ENCODE measurements around the gene DLG2. TPM values are rescaled to one million over a fixed set of nuclear protein-coding genes. Genes with fewer than 3 reads are reported as not detected.

DLG2 gene
- total and polyA plus RNA-seq, 2 of the 4 experiments (the other 2 are of a cell fraction) = 0.31 to 0.36 TPM

DNA sequence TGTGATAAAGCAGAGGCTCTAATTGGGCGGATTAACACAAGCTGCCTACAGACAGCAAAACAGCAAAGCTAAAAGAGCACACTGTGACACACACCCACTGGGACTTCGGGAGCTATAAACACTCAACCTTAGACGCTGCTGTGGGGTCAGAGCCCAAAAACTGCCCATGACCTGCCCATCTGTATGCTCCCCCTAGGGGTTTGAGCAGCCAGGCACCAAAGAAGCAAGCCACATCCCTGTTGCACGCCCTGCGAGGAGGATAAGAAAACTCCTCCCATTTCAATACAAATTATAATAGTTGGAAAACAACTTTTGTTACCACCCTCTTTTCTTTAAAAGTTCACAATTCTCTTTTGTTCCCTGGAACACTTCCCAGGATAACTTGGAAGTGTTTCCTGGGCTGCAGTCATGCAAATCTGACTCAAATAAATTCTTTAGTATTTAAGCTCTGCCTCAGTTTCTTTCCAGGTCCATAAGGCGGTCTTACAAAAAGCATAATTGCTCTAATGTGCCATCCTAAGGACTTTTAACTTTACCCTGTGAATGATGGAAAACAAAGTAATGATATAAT is 86.4 kb downstream of the DLG2 start:
- Histone ChIP-seq H4K8ac (ENCODE audit: low read depth in 2 of 2, low read length in 2 of 2) (no peak overlapping the region), H3K9ac (ENCODE audit: low read depth, low read length) (no peak overlapping the region), H3K27me3 (ENCODE audit: control insufficient read depth, insufficient read depth, low read length) (no peaks in the 10 kb centered on the region), H2BK120ac (ENCODE audit: low read depth, low read length) (no peak overlapping the region), H2AK9ac (replicated peaks; ENCODE audit: low read depth, low read length, poor library complexity) (no peak overlapping the region), H3K9me3 (ENCODE audit: control insufficient read depth, insufficient read depth, low read length) (no peaks in the 10 kb centered on the region), H3K36me3 (ENCODE audit: control insufficient read depth, insufficient read depth, low read length) (no peaks in the 10 kb centered on the region), H3K56ac (ENCODE audit: extremely low read depth, insufficient read depth, low read length) (no peak overlapping the region), H3K18ac (ENCODE audit: low read depth, low read length) (no peak overlapping the region), H4K5ac (ENCODE audit: low read depth, low read length) (no peak overlapping the region), H3K27ac (ENCODE audit: insufficient read depth, low read length) (no peak overlapping the region), H4K91ac (ENCODE audit: insufficient read depth, low read depth, low read length) (no peak overlapping the region), H2BK5ac (ENCODE audit: low read depth, low read length, poor library complexity, severe bottlenecking) (no peak overlapping the region), H2AFZ (replicated peaks; ENCODE audit: low read length, poor library complexity) (no peak overlapping the region), H3K79me1 (ENCODE audit: low read depth in 1 of 2, low read length in 2 of 2) (no peaks in the 10 kb centered on the region), H2BK20ac (ENCODE audit: low read depth, low read length) (no peak overlapping the region), H3K4me1 (ENCODE audit: control insufficient read depth, insufficient read depth, low read length) (no peaks in the 10 kb centered on the region), H3K4me2 (ENCODE audit: low read depth, low read length) (no peak overlapping the region), H3K4me3 (ENCODE audit: insufficient read depth, low read depth, low read length) (no peak overlapping the region), H2AK5ac (ENCODE audit: low read depth, low read length) (no peak overlapping the region), H3K9me1 (ENCODE audit: insufficient read depth, low read length) (no peaks in the 10 kb centered on the region), H3K4ac (ENCODE audit: low read depth, low read length) (no peak overlapping the region), H2BK15ac (ENCODE audit: low read depth, low read length) (no peak overlapping the region), H3K14ac (replicated peaks; ENCODE audit: low read depth, low read length) (no peak overlapping the region), H4K20me1 (ENCODE audit: insufficient read depth, low read length) (no peaks in the 10 kb centered on the region), H3K23ac (ENCODE audit: low read depth, low read length) (no peak overlapping the region)
- ChIA-PET CTCF (interaction anchor here (1.0 kb wide), 1 partner anchor 245 kb away, joined by 3 read pairs; no protein-coding TSS in a partner anchor), POLR2A (ENCODE audit: unreplicated experiment) (no interaction called here)
- DNase-seq = no peak
- WGBS, 2 experiments (ENCODE audit: extremely low coverage in 2 of 2, insufficient read length in 1 of 2) = 40% methylated on average over 1 of the region's 6 CpGs; no CpG with 5 or more reads in 1 of the 2 experiments
- BruUV-seq (replicated peaks) = no TSS peak
- ATAC-seq (ENCODE audit: low read depth) = no peak
- TF ChIP-seq, protein P1, sequence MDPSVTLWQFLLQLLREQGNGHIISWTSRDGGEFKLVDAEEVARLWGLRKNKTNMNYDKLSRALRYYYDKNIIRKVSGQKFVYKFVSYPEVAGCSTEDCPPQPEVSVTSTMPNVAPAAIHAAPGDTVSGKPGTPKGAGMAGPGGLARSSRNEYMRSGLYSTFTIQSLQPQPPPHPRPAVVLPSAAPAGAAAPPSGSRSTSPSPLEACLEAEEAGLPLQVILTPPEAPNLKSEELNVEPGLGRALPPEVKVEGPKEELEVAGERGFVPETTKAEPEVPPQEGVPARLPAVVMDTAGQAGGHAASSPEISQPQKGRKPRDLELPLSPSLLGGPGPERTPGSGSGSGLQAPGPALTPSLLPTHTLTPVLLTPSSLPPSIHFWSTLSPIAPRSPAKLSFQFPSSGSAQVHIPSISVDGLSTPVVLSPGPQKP (IDR thresholded peaks at IDR 0.05; ENCODE audit: borderline replicate concordance, low read depth, low read length) = no peak
- TF ChIP-seq BHLHE40 (IDR thresholded peaks at IDR 0.05; ENCODE audit: low read depth, low read length) (no peak), CHD1 (IDR thresholded peaks at IDR 0.05; ENCODE audit: low read depth, low read length) (no peak), RFX5 (IDR thresholded peaks at IDR 0.05; ENCODE audit: low read depth, low read length) (no peak), RCOR1 (IDR thresholded peaks at IDR 0.05; ENCODE audit: insufficient replicate concordance, low read length) (no peak), CEBPB (IDR thresholded peaks at IDR 0.05; ENCODE audit: low read depth, low read length) (no peak), POLR2A (IDR thresholded peaks at IDR 0.05; ENCODE audit: low read depth, low read length) (no peak), NFE2L2 (IDR thresholded peaks at IDR 0.05; ENCODE audit: low read depth, low read length) (no peak), MAFK (IDR thresholded peaks at IDR 0.05; ENCODE audit: low read depth, low read length) (no peak), MXI1 (IDR thresholded peaks at IDR 0.05; ENCODE audit: borderline replicate concordance, low read depth, low read length) (no peak), RAD21 (IDR thresholded peaks at IDR 0.05; ENCODE audit: low read length) (no peak), SMC3 (IDR thresholded peaks at IDR 0.05; ENCODE audit: low read depth, low read length) (no peak), MAZ (IDR thresholded peaks at IDR 0.05; ENCODE audit: borderline replicate concordance, low read depth, low read length) (no peak), FOS (IDR thresholded peaks at IDR 0.05; ENCODE audit: low read depth, low read length) (no peak)
- TF ChIP-seq, protein P2, sequence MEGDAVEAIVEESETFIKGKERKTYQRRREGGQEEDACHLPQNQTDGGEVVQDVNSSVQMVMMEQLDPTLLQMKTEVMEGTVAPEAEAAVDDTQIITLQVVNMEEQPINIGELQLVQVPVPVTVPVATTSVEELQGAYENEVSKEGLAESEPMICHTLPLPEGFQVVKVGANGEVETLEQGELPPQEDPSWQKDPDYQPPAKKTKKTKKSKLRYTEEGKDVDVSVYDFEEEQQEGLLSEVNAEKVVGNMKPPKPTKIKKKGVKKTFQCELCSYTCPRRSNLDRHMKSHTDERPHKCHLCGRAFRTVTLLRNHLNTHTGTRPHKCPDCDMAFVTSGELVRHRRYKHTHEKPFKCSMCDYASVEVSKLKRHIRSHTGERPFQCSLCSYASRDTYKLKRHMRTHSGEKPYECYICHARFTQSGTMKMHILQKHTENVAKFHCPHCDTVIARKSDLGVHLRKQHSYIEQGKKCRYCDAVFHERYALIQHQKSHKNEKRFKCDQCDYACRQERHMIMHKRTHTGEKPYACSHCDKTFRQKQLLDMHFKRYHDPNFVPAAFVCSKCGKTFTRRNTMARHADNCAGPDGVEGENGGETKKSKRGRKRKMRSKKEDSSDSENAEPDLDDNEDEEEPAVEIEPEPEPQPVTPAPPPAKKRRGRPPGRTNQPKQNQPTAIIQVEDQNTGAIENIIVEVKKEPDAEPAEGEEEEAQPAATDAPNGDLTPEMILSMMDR (conservative IDR thresholded peaks at IDR 0.05; ENCODE audit: low read depth, low read length) = no peak
- TF ChIP-seq, protein P3, sequence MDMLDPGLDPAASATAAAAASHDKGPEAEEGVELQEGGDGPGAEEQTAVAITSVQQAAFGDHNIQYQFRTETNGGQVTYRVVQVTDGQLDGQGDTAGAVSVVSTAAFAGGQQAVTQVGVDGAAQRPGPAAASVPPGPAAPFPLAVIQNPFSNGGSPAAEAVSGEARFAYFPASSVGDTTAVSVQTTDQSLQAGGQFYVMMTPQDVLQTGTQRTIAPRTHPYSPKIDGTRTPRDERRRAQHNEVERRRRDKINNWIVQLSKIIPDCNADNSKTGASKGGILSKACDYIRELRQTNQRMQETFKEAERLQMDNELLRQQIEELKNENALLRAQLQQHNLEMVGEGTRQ (IDR thresholded peaks at IDR 0.05; ENCODE audit: low read depth, low read length) = no peak
- in situ Hi-C loops (cut with MboI; ENCODE audit: low sequenced_read_pairs) (no loop called here), intact Hi-C loops (cut with micrococcal nuclease) (no loop called here), dilution Hi-C loops (cut with HindIII; ENCODE audit: low sequenced_read_pairs, unreplicated experiment) (no loop called here)

Data from IMR-90 (cell line).